Activated CD4-positive, alpha-beta T cell treated with anti-CD3 and anti-CD28 coated beads for 24 hours (primary cell): ENCODE data around the gene SOD1.

ENCODE experiments used
- DNase-seq, 2 donors: peaks; one replicate each; pipeline ENCODE4 v3.0.0-alpha.2; 2020; ENCODE audit warnings: low read depth in 2 of 2

SOD1 gene

DNA sequence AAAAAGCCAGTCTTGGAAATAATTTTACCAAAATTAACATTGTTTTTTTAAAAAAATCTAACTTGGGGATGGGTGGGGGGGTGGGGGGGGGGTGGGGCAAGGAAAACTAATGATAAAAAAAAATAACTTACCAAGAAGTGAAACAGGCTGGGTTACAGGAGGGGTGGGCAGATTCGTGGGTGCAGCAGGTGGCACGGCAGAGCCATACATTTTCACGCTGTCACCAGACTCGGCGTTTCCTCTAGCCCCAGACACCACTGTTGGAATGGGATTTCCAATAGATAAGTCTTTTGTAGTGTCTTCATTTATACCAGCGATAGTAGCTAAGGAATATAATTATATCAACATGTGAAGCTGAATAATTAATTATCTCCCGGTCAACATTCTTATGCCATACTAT, 25.4 kb downstream of the SOD1 start:
- no peak for DNase-seq

DNA sequence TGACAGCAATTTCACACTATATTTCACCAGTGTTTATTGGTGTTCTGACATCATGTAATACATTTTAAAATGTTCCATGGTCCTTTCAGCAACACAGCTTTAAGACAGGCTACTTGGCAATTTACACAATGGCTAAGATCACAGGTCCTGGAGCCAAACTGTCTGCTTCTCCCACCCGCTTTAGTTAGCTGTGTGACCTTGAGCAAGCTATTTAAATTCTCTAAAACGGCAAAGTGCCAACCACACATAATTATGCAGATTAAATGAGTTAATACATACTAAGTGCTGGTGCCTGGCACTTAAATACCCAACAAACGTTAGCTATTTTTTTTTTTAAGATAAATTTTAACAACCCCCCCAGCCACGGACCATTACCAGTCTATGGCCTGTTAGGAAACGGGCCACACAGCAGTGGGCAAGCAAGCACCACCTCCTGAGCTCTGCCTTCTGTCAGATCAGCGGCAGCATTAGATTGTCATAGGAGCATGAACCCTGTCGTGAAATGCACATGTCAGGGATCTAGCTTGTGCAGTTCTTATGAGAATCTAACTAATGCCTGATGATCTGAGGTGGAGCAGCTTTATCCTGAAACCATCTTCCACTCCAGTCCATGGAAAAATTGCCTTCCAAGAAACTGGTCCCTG, 26.9 kb downstream of the SOD1 start:
- no peak for DNase-seq

- no peak for DNase-seq
Observed at GRCh38 chr21:31687108-31687507, 27.6 kb downstream of the SOD1 start.

DNA sequence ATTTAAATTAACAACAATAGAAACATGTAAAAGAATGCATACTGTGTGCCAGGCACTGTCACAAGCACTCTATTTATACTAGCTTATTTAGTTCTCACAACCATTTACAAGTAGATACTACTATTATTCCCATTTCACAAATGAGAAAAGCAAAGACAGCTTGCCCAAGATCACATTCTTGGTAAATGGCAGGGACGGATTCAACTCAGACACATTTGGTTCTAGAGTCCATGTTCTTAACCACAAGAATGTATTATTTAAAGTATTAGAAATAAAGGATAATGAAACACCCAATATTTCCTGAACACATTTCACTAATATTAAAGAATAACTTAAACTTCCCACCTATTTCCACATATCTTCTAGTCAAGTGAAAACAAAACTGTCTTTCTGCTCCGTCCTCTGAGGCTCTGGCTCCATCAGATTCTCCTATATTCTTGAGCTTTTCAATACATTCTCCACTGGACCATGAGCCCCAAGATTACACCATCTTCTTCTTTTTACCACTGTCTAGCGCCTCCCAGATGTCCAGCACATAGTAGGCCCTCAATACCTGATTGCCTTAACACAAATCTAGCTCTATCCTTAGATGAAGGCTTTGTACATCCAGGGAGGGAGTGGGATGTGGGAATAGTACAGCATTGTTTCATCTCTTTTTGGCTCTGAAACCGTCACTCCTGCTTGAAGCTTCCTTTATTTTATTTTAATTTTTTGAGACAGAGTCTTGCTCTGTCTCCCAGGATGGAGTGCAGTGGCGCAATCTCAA, 29.3 kb downstream of the SOD1 start:
- DNase-seq, result no peak

DNA sequence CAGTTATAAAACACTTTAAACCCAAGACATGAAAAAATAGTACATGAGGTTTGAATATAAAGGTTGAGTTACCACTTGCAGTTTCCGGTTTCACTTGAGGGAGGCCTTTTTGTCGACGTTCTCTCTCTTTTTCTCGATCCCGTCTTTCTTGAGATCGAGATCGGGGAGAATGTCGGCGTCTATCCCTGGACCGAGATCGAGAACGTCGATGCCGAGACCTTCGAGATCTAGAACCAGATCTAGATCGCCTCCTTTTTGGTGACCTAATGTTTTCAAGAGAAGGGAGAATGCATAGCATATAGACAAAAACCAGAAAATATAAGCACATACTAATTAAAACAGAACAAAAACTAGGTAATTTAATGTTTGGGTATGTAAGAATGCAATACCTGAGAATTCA, 33.7 kb downstream of the SOD1 start:
- DNase-seq, result no peak

DNA sequence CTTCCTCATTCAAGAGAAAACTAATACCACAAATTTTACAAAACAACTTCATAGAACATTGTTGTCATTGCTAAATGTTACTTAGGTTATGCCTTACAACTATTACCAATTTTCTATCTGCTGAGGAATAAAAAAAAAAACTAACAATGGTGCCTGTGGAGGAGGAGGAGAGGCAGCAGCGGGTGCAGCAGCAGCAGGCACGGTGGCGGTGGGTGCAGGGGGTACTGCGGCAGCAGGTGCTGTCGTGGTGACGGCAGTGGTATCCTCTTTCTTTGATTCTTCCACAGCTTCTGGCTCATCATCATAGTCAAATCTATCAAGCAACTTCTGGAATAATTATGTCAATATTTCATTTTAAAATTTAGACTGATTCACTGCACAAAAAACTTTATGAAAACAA, 36.9 kb downstream of the SOD1 start:
- no peak for DNase-seq

DNA sequence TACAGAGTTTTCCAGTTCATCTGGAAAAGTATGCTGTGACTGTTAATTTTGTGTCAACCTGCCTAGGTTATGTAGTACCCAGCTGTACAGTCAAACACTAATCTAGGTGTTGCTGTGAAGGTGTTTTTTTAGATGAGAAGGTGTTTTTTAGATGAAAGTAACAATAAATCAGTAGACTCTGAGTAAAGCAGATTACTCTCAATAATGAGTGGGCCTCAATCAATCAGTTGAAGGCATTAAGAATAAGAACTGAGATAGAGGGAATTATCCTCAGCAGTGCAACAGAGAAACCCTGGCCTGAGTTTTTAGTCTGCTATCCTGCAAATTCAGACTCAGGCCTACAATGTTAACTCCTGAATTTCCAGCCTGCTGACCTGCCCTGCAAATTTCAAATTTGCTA, 39.0 kb downstream of the SOD1 start:
- no peak for DNase-seq

- DNase-seq, result no peak
Observed at GRCh38 chr21:31700040-31700439, 40.5 kb downstream of the SOD1 start.

- DNase-seq, result no peak
Observed at GRCh38 chr21:31706562-31706961, 47.1 kb downstream of the SOD1 start.

DNA sequence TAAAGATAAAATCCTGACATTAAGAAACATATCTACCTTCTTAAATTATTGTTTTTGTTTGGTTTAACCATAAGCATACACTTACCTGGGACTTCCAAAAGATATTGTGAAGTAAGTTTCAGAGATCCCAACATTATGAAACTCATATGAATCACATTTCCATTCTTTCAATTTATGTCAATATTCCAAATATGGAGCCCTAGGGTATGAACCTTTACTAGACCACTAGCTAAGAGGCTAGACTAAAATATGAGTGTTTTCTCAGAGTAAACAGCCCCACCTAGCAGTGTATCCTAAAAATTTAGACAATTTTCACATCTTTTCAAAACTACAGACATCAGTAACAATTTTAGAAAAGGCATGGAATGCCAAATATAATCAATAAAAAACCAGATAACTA, 48.0 kb downstream of the SOD1 start:
- no peak for DNase-seq

DNA sequence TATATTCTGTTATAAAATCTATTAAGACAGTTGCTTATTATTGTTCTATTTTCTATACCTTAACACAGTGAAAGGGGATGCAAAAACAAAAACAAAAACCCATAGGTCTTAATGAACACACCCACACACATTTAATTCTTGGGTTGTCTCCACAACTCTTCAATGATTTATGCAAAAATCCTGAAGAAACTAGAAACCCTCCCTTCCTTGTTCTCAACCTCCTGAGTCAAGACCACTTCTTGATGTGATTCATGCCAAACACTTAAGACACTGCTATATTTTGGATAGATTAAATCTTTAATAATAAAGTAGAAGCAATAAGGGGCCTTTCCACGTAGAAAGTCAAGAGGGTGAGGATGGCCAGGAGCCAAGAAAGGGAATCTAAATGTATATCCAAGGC, 49.0 kb downstream of the SOD1 start:
- no peak for DNase-seq

DNA sequence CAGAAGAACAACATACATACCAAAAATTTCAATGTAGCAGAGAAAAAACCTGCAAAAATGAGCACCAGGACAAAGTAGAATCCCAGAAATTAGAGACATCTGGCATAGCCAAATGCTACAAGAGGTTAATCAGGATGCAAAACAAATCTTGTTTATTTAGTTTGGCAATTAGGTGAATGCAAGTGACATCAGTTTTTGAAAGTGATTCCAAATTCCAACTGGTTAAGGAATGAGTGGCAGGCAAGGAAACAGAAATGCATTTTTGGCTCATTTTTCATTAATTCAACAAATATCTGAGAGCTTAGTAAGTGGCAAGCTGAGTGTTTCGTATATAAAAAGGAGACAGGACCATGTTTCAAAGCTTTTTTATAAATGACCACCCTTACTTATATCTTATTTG, 51.1 kb downstream of the SOD1 start:
- DNase-seq, result no peak

DNA sequence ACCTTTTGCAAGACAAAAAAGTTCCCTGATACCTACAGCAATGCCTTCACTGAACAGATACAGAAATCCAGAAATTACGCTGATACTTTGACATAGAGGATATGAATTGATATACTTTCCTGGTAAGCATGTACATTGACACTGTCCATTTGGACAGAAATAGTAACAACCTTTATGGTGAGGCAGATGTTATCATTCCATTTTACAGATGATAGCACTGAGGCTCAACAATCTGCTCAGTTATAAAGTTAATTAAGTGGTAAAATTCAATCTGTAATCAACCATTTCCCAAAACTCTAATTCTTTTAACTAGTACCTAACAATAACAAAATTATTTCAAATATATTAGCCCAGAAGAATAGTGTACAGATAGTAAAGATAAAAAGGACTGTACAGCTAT, 51.8 kb downstream of the SOD1 start:
- no peak for DNase-seq

- no peak for DNase-seq
Observed at GRCh38 chr21:31711745-31712285, 52.3 kb downstream of the SOD1 start.

GRCh38 chr21:31713115-31713514, 53.6 kb downstream of the SOD1 start:
- no peak for DNase-seq

GRCh38 chr21:31713973-31714740, 54.7 kb downstream of the SOD1 start:
- DNase-seq, result no peak

DNA sequence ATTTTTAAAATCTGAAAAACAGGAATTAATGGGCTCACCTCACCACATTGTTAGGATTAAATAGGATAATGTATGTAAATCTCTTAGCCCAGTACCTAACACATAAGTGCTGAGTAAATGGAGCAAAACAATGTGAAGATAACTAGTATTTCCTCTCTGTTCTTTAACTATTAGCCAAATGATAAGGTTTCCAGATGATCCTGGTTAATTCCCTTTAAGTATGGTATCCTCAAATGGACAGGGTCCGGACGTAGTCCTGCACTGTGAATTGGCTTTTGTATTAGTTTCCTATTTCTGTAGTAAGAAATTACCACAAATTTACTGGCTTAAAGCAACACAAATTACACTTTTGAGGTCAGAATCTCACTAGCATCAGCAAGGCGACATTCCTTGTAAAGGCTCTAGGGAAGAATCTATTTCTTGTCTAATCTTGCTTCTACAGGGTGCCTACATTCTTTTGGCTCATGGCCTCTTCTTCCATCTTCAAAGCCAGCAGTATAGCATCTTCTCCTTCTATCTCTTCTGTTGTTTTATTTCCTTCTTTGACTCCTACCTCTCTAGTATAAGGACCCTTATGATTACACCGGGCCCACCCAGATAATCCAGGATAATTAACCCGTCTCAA, 55.4 kb downstream of the SOD1 start:
- no peak for DNase-seq

GRCh38 chr21:31716106-31716505, 56.6 kb downstream of the SOD1 start:
- DNase-seq, result no peak
